Activated CD8-positive, alpha-beta memory T cell treated with anti-CD3 and anti-CD28 coated beads for 1 hour (primary cell): ENCODE data around the gene DNASE1L3.
"Not testable (repeated sequence)": the region's sequence is repeated elsewhere in the genome, so short reads cannot be mapped to it uniquely, and the experiment has no call there.

Experiments used
- DNase-seq, 2 donors: peaks; one replicate each; pipeline ENCODE4 v3.0.0-alpha.2; 2020; ENCODE audit warnings: low read depth in 1 of 2; ENCODE audit errors: extremely low read depth in 1 of 2

DNASE1L3 gene, protein sequence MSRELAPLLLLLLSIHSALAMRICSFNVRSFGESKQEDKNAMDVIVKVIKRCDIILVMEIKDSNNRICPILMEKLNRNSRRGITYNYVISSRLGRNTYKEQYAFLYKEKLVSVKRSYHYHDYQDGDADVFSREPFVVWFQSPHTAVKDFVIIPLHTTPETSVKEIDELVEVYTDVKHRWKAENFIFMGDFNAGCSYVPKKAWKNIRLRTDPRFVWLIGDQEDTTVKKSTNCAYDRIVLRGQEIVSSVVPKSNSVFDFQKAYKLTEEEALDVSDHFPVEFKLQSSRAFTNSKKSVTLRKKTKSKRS

GRCh38 chr3:58210761-58211460, at the start of gene DNASE1L3:
Gene DNASE1L3 (minus strand): TSS chr3:58210972. CDS start chr3:58210906, 66 bp downstream.
- DNase-seq: no peak

DNA sequence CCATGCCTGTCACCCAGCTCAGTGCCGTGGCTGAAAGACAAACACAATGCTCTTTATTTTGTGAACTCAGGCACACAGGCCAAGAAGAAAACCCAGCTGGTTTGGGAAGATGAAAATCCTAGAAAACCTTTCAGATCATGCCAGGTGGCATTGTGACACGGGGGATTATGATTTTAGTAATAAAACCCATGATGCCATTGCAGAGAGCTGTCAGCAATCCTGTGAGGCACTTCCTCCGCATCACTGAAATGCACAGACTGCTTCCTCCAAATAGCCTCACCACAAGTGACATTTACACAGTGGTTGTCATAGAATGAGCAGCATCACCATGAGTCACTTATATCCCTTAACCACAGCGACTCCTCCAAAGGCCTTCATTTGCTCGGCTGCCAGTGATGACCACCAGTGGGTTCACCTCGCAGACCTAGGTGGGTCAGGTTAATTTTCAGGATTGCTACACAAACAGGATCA, 49.5 kb upstream of the DNASE1L3 start:
- no peak for DNase-seq

- no peak for DNase-seq
These were observed 47.8 kb upstream of the DNASE1L3 start for GRCh38 chr3:58258392-58259055.

DNA sequence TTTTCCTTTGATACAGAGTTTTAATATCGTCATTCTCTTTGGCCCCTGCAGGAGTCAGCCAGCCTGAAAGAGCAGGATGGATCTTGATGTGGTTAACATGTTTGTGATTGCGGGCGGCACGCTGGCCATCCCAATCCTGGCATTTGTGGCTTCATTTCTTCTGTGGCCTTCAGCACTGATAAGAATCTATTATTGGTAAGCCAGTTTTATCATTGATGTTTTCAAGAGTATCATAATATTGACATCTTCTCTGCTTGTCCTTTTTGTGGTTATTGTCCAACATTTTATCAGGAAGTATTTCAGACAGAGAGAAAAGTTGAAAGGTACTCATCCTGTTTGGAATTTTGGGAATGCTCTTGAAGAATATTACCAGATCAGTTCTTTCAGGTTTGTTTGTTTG, 45.7 kb upstream of the DNASE1L3 start:
- no peak for DNase-seq

GRCh38 chr3:58256061-58256460, 45.3 kb upstream of the DNASE1L3 start:
- no peak for DNase-seq

- DNase-seq: no peak
These were observed 43.4 kb upstream of the DNASE1L3 start for GRCh38 chr3:58254144-58254543.

GRCh38 chr3:58251631-58252035, 40.9 kb upstream of the DNASE1L3 start:
- DNase-seq: no peak

DNA sequence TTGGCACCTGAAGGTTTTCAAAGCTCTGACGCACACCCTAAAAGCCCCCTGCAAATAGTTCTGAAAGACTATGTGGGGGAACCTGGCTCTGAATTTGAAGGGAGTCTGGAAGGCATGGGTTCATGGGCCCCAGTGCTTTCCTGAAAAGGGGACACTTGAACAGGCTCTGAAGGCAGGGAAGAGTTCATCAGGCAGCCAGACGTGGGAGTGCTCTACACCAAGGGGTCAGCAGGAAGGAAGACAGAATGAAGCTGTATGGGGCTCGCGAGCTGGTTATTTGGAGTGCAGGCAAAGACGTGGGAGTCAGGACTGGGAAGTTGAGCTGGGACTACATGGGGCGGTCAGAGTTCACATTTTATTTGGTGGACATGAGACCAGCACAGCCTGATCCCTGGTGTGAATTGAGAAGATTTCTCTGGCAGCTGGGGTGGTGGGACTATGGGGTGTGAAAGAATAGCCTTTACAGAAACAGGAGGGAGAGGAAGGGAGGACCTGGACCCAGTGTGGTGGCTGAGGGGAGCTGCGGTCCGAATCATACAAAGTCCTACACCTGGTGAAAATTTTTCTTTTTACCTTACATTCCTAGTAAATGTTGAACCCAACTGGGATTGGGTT, 39.4 kb upstream of the DNASE1L3 start:
- DNase-seq: no peak

DNA sequence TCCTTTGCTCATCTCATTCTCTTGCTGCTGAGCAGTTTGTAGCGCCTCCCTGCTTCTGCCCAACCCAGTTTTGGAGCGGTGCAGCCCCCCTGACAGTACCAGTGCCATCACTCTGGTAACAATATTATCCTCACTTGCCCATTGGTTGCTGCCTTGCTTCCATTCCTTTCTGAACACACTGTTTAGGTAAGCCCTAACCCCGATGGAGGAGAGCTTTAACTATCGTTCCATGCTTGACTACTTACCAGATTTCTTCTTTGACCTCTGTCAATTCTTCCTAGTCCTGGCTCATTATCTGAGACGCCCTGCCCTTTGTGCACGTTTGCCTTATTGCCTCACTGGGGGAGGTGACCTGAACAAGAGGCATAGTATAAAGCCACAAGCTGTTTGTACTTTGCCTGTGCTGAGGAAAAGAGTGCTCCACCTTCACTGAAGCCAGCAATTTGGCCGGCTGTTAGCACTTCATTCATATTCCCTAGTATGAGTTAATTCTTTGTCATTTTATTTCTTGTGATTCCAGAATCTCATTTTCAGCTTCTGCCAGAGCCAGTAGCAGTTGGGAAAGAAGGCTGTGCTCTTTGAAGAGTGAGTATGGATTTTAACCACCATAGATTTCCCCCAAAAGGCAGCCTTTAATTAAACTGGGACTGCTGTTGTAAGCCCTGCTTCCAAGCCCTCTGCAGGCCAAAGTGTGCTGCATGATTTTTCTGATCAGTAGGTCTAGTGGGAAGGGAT, 38.8 kb upstream of the DNASE1L3 start:
- DNase-seq: no peak

GRCh38 chr3:58246148-58247047, 35.6 kb upstream of the DNASE1L3 start:
- no peak for DNase-seq

DNA sequence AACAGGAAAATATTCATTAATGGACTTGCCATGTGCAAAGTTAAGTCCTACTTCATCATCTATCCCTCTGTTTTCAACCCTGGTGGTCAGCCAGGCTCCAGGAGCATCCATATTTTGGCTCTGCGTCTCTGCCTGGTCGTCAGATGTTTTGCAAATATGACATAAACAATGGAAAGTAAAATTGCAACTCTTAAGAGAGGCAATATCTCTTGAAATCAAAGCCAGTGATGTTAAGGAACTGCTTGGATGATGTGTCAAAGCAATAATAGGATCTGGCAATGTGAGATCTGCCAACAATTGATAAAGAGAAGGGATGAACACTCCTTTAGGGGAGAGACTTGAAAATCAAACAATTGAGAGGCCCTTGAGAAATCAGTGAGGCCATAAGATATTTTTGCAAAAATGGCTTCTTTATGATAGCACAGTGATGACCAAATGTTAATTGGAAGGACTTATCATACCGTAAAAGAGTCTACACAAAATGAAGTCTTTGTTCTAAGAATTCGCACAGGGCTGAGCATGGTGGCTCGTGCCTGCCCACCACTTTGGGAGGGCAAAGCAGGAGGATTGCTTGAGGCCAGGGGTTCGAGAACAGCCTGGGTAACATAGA, 33.3 kb upstream of the DNASE1L3 start:
- DNase-seq: no peak

- not testable (repeated sequence) for DNase-seq
These were observed 32.1 kb upstream of the DNASE1L3 start for GRCh38 chr3:58242860-58243259.

GRCh38 chr3:58242340-58242739, 31.6 kb upstream of the DNASE1L3 start:
- no peak for DNase-seq

DNA sequence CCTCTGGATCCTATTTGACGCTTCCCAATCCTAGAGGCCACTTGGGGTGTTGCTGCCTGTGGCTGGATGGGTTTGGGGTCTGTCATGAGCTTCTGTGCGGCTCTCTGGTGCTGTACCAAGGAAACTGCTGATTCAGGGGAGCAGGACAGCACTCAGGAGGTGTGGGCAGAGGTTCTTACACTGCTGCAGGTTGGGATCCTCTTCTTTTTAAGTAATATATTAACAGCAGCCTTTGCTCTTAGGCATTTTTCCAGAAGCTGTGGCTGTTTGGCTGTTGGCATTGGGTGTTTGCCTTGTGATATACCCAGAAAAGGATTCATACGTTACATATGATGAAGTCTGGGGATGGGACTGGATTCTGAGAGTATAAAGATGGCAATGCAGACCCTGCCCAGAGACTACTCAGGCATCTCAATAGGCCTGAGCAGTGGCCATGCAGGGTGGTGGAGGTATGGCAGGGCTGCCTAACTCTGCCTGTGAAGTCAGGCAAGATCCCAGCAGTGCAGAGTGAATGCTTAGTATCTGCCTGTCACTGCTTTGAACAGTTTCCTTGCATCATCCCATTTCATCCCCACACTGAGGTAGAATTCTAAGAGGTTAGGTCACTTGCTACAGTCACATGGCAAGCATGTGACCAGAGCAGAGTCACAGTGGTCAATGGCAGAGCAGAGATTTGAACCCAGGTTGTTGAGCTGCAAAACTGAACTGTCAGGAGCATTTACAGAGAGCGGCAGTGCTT, 30.7 kb upstream of the DNASE1L3 start:
- no peak for DNase-seq

GRCh38 chr3:58238830-58239229, 28.1 kb upstream of the DNASE1L3 start:
- DNase-seq: no peak

- peak; percentile 38 to 43 for DNase-seq
These were observed 27.3 kb upstream of the DNASE1L3 start for GRCh38 chr3:58237941-58238681.

DNA sequence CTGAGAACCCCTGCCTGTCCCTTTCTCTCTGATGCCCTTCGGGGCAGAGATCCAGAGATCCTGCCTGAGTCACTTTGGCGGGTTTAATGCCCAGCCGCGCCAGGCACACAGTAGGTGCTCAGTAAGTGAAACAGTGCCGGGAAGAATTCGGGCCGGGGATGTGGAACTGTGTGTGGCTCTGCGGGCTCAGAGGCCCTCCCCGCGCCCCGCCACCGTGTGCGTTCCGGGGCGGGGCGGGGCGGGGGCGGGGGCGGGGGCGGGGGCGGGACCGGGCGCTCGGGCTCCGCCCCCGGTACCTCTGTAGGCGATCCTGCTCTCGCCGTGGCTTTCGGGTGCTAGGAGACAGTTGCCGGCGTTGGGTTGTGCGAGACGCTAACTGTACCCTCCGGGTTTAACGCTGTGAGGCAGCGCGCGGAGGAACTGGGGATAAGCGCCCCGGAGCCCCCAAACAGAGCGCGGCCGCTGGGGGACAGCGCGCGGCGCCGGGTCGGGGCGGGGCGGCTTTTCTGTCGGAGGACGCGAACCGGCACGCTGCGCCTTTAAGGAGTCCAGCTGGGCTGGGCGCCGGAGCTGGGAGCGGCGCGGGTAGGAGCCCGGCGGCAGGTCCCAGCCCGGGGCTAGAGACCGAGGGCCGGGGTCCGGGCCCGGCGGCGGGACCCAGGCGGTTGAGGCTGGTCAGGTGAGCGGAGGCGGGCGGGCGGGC, 26.6 kb upstream of the DNASE1L3 start, which contains the start of gene ABHD6:
ABHD6 (plus strand) TSS at position 555 of the 703 bp plus-strand sequence. CDS start 18,795 bp downstream, outside the sequence.
- peak; percentile 42 to 76 for DNase-seq
